ENCODE results near the gene S1PR4.

- no peak for TF ChIP-seq CTCF (IDR thresholded peaks at IDR 0.05 in 4 of 5, conservative IDR thresholded peaks at IDR 0.05 in 1 of 5)
- no peak for TF ChIP-seq POLR2A (IDR thresholded peaks at IDR 0.05)
Observed at GRCh38 chr19:3138268-3138667, 40.3 kb upstream of the S1PR4 start.
